Measurements from ENCODE around the gene UXS1. TPM values are rescaled to one million over a fixed set of nuclear protein-coding genes. Genes with fewer than 3 reads are reported as not detected.

Gene UXS1
- total and polyA plus RNA-seq, 2 of the 8 experiments (the other 6 are each of a cell fraction or from before 2014, with no cell fraction given): 44.5 to 63.4 TPM

GRCh38 chr2:106183101-106183696 is 10.9 kb downstream of the UXS1 start:
- POLR2A ChIA-PET (ENCODE audit: partially characterized antibody): interaction anchor here (0.9 kb wide), 1 partner anchor 11 kb away, joined by 5 read pairs; no protein-coding TSS in a partner anchor
- no peak overlapping the region for H4K5ac ChIP-seq (ENCODE audit: insufficient read length, low read depth, low read length)
- H3K9ac ChIP-seq (replicated peaks in 1 of 4; ENCODE audit: extremely low read depth in 1 of 4, low read depth in 3 of 4, low read length in 3 of 4): no peak overlapping the region
- H3K14ac ChIP-seq (ENCODE audit: insufficient read length): no peak overlapping the region
- H3K27me3 ChIP-seq (replicated peaks in 1 of 4; ENCODE audit: control insufficient read depth in 3 of 4, extremely low read depth in 1 of 4, insufficient read depth in 3 of 4, low read length in 3 of 4): no peaks in the 10 kb centered on the region
- no peak overlapping the region for H3K4ac ChIP-seq (replicated peaks; ENCODE audit: insufficient read length, low read depth, low read length)
- peaks cover 5 to 15% of the 10 kb centered on the region in 2 experiments for H4K20me1 ChIP-seq (replicated peaks in 1 of 2; ENCODE audit: control insufficient read depth in 1 of 2, insufficient read depth in 2 of 2, low read length in 2 of 2)
- H3K9me3 ChIP-seq (ENCODE audit: insufficient read depth in 2 of 2, low read depth in 1 of 2, low read length in 1 of 2): no peaks in the 10 kb centered on the region
- H3K4me2 ChIP-seq (ENCODE audit: insufficient read depth in 1 of 2, low read depth in 2 of 2, low read length in 2 of 2): no peak overlapping the region
- H3K23ac ChIP-seq (ENCODE audit: insufficient read length): no peak overlapping the region
- no peak overlapping the region for H2BK20ac ChIP-seq (ENCODE audit: low read length)
- H3K79me1 ChIP-seq (ENCODE audit: low read depth, low read length): peaks cover 16% of the 10 kb centered on the region
- 83% methylated on average over 3 of the region's 3 CpGs; no CpG with 5 or more reads in 1 of the 2 experiments for WGBS, 2 experiments (ENCODE audit: extremely low coverage in 1 of 2, insufficient coverage in 1 of 2, insufficient read length in 1 of 2, insufficient replicate concordance in 2 of 2, low coverage in 1 of 2, low lambda C conversion rate in 2 of 2, missing lambda C conversion rate in 1 of 2)
- no peak overlapping the region for H2BK12ac ChIP-seq (ENCODE audit: low read depth, low read length)
- H2AK5ac ChIP-seq (ENCODE audit: low read depth, low read length): no peak overlapping the region
- no peak overlapping the region for H2BK15ac ChIP-seq (ENCODE audit: low read length)
- CTCF ChIA-PET (ENCODE audit: partially characterized antibody): interaction anchor here (0.9 to 1.7 kb wide), 2 partner anchors 17 to 78 kb away, joined by 3 to 5 read pairs; no protein-coding TSS in a partner anchor
- H3K4me1 ChIP-seq (replicated peaks in 1 of 4; ENCODE audit: control insufficient read depth in 3 of 4, insufficient read depth in 4 of 4, low read length in 3 of 4): peaks cover 0 to 4% (median 1%) of the 10 kb centered on the region in 4 experiments; a peak in 3 of 7 replicates
- H3K36me3 ChIP-seq (ENCODE audit: control insufficient read depth in 2 of 4, insufficient read depth in 4 of 4, low read length in 3 of 4): no peaks in the 10 kb centered on the region
- H2BK5ac ChIP-seq (ENCODE audit: low read depth, low read length): no peak overlapping the region
- no peak for FAIRE-seq
- H2AFZ ChIP-seq (ENCODE audit: low read length): no peak overlapping the region
- H3K79me2 ChIP-seq (ENCODE audit: control insufficient read depth in 1 of 2, insufficient read depth in 2 of 2, low read length in 2 of 2): peaks cover 7 to 95% of the 10 kb centered on the region in 2 experiments
- no peak for DNase-seq (ENCODE audit: low read depth in 1 of 2, low spot score in 2 of 2)
- H4K8ac ChIP-seq (ENCODE audit: extremely low read depth, insufficient read depth, low read length): no peak overlapping the region
- no peak overlapping the region for H2BK120ac ChIP-seq (replicated peaks; ENCODE audit: low read depth, low read length)
- no peak overlapping the region for H3K18ac ChIP-seq (ENCODE audit: extremely low read depth, low read length)
- no peak overlapping the region for H3K4me3 ChIP-seq (ENCODE audit: extremely low read depth in 1 of 4, insufficient read depth in 2 of 4, low read depth in 3 of 4, low read length in 4 of 4)
- no peak overlapping the region for H3K56ac ChIP-seq (replicated peaks; ENCODE audit: insufficient read length, low read depth, low read length)
- H4K91ac ChIP-seq (replicated peaks; ENCODE audit: insufficient read length, low read length): no peak overlapping the region
- no peak overlapping the region for H3K27ac ChIP-seq (ENCODE audit: low read depth, low read length)
- no peaks in the 10 kb centered on the region for H3K23me2 ChIP-seq (ENCODE audit: low read depth, low read length)
- TF ChIP-seq TAF1 (IDR thresholded peaks at IDR 0.05; ENCODE audit: low read depth, low read length) (no peak), KDM5A (IDR thresholded peaks at IDR 0.05; ENCODE audit: low read length) (no peak)

All from H1 (cell line).